Mesenteric fat pad (tissue), 1 donor: Measurements from ENCODE around the gene TMEM200B. TPM values are rescaled to one million over a fixed set of nuclear protein-coding genes. Genes with fewer than 3 reads are reported as not detected.
"Not testable (repeated sequence)": the region's sequence is repeated elsewhere in the genome, so short reads cannot be mapped to it uniquely, and the experiment has no call there.

Source experiments
- DNase-seq: peaks from one replicate; pipeline ENCODE4 v3.0.0-alpha.2; 2020; ENCODE audit warnings: low spot score
- total RNA-seq: library from RNA; stranded (reverse); fragmentation: NEBNext Ultra II Directional; extraction: Animal tissue kit (Norgen Biotek cat#: 25700); gene quantifications from one replicate; pipeline ENCODE4 v1.2.1, GENCODE V29; 2021
- donor health status: DM: yes; HTN: yes; CAD: no.

TMEM200B gene
- total RNA-seq, 1 donor from 2014 or later, result 15.1 TPM

- no peak for DNase-seq
These were observed 11.0 kb upstream of the TMEM200B start for GRCh38 chr1:29134695-29135028.

- no peak for DNase-seq
These were observed 10.4 kb upstream of the TMEM200B start for GRCh38 chr1:29133861-29134694.

GRCh38 chr1:29131056-29131455 lies 7.4 kb upstream of the TMEM200B start:
- not testable (repeated sequence) for DNase-seq

- DNase-seq, result no peak
These were observed 6.2 kb upstream of the TMEM200B start for GRCh38 chr1:29129916-29130315.

GRCh38 chr1:29128739-29129138 lies 5.0 kb upstream of the TMEM200B start:
- no peak for DNase-seq

- no peak for DNase-seq
These were observed 2.5 kb upstream of the TMEM200B start for GRCh38 chr1:29126198-29126597.

- DNase-seq, result no peak
These were observed 2.1 kb upstream of the TMEM200B start for GRCh38 chr1:29125788-29126187.

- DNase-seq, result no peak
These were observed 1.5 kb upstream of the TMEM200B start for GRCh38 chr1:29125237-29125641.

- DNase-seq, result peak; percentile 94
These were observed 898 bp upstream of the TMEM200B start for GRCh38 chr1:29124366-29125236.

- no peak for DNase-seq
These were observed 433 bp downstream of the TMEM200B start for GRCh38 chr1:29123053-29123886.

- peak; percentile 92 for DNase-seq
These were observed 1.0 kb downstream of the TMEM200B start for GRCh38 chr1:29122682-29123052.

GRCh38 chr1:29121936-29122681 lies 1.6 kb downstream of the TMEM200B start:
- no peak for DNase-seq

- no peak for DNase-seq
These were observed 2.2 kb downstream of the TMEM200B start for GRCh38 chr1:29121516-29121935.

GRCh38 chr1:29120947-29121485 lies 2.7 kb downstream of the TMEM200B start:
- DNase-seq, result peak; percentile 90

GRCh38 chr1:29120367-29120766 lies 3.3 kb downstream of the TMEM200B start:
- peak; percentile 72 for DNase-seq

- DNase-seq, result peak; percentile 35
These were observed 4.4 kb downstream of the TMEM200B start for GRCh38 chr1:29119121-29119929.

- DNase-seq, result peak; percentile 14
These were observed 6.3 kb downstream of the TMEM200B start for GRCh38 chr1:29117381-29117780.

- DNase-seq, result no peak
These were observed 9.0 kb downstream of the TMEM200B start for GRCh38 chr1:29114654-29115053.

GRCh38 chr1:29113413-29114117 lies 10.1 kb downstream of the TMEM200B start:
- no peak for DNase-seq
